Measurements from ENCODE around the gene SLC25A22. TPM values are rescaled to one million over a fixed set of nuclear protein-coding genes. Genes with fewer than 3 reads are reported as not detected.

The SLC25A22 gene
- total and polyA plus RNA-seq, 4 experiments from 2014 or later, result 9.4 to 24.1 (median 18.7) TPM

DNA sequence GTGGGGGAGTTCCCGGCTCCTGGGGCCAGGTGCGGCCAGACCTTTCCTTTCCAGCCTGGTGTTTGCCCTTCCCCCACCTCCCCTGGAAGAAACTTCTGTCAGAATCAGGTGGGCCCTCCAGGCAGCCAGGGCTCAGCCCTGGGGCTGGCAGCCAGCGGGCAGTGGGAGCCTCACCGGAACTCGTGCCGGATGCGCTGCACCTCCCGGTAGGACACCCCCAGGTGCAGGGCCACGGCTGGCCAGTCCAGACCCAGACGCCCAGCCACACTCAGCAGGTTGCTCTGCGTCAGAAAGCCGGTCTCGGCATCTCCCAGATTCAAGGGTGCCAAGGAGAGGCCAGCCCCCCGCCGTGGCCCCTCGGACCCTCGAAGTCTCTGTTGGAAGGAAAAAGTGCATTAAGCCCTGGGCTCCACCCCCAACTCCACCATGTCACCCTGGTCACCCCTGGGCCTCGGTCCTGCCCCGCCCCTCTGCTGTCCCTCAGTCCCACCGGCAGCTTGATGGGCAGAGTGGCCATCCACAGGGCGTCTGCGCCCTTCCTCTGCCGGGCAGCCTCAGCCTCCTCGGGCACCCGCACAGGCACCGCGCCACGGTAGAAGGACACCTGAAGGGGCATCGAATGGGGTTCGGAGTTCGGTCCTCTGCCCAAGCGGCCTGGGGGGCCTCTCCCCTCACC lies 1.7 kb upstream of the SLC25A22 start:
- no peaks in the 10 kb centered on the region for H3K27me3 Mint-ChIP-seq
- DNase-seq, result no peak
- peaks cover 40% of the 10 kb centered on the region for H3K4me1 ChIP-seq (ENCODE audit: insufficient read depth, low read length)
- ChIA-PET CTCF (ENCODE audit: partially characterized antibody) (interaction anchor here (1.1 kb wide), 1 partner anchor 7 kb away, joined by 4 read pairs; no protein-coding TSS in a partner anchor), POLR2A (ENCODE audit: partially characterized antibody) (interaction anchor here (1.3 to 5.1 kb wide), 3 partner anchors 9 to 74 kb away, joined by 5 to 30 read pairs (median 7); partner anchors contain the start of genes PNPLA2 and RPLP2)
- H3K4me1 Mint-ChIP-seq, result peaks cover 5 to 24% (median 12%) of the 10 kb centered on the region in 4 donors
- no peak overlapping the region for H3K4me3 ChIP-seq (ENCODE audit: low read length in 2 of 2)
- H3K36me3 Mint-ChIP-seq, result peaks cover 0 to 8% of the 10 kb centered on the region in 2 donors
- H3K4me3 Mint-ChIP-seq, result peak overlapping the region in 1 of 8 donors; percentile 44
- intact Hi-C loops (cut with micrococcal nuclease), result loop anchor here (5.0 kb wide), 3 partner anchors 37 to 242 kb away; partner anchors contain the start of gene AP2A2
- no peak overlapping the region for H3K27ac ChIP-seq (ENCODE audit: low read depth, low read length)
- no peaks in the 10 kb centered on the region for H3K9me3 Mint-ChIP-seq
- no peak overlapping the region for H3K27ac Mint-ChIP-seq
- H3K36me3 ChIP-seq (ENCODE audit: insufficient read depth, low read length), result peaks cover under 1% of the 10 kb centered on the region
- no peaks in the 10 kb centered on the region for H3K27me3 ChIP-seq (ENCODE audit: insufficient read depth, low read length)
- H3K9me3 ChIP-seq (ENCODE audit: control insufficient read depth in 1 of 2, low read length in 2 of 2), result no peaks in the 10 kb centered on the region

DNA sequence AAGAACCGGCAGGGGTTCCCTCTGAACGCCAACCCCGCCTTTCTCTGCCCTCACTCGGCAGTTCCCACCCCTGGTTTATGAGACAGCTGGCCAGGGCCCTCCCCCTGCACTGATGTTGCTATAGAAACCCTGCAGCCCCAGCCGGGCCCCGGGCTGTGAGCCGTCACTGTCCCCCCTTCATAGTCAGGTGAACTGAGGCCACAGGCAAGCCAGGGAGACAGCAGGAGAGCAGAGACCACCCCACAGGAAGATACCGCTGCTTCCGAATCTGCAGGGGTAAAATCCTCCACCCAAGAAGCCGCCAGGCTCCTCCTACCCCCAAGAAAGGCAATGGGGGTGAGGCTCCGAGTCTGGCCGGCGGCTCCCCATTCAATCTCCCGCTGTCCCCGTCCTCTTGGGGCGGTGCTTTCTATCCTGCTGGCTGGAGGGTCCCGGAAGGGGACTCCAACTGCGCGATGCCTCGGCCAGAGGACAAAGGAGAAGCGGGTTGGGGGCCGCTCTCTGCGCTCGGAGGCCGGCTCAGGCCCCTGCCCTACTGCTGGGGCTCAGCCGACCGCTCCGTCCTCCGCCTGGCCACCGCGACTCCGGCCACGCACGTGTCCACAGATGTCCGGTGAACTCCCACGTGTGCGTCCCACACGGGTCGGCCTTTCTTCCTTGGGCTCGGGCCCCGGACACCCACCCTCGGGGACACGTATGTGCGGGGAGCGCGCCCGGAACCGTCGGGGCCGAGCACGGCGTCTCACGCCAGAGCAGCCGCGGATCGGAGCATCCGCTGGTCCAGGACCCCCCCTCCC lies 587 bp downstream of the SLC25A22 start:
- Histone ChIP-seq H3K27ac (ENCODE audit: low read depth, low read length) (peak overlapping the region; percentile 86), H3K9me3 (ENCODE audit: control insufficient read depth in 1 of 2, low read length in 2 of 2) (no peaks in the 10 kb centered on the region), H3K4me3 (ENCODE audit: low read length in 2 of 2) (peak overlapping the region; percentile 73 to 91), H3K36me3 (ENCODE audit: insufficient read depth, low read length) (peaks cover 12% of the 10 kb centered on the region), H3K4me1 (ENCODE audit: insufficient read depth, low read length) (peaks cover 32% of the 10 kb centered on the region), H3K27me3 (ENCODE audit: insufficient read depth, low read length) (no peaks in the 10 kb centered on the region)
- peak overlapping the region; percentile 93 to 96 (median 94) for H3K27ac Mint-ChIP-seq
- ChIA-PET CTCF (ENCODE audit: partially characterized antibody) (interaction anchor here (1.0 to 2.7 kb wide), 3 partner anchors 13 to 21 kb away, joined by 3 to 9 read pairs (median 4); partner anchors contain the start of gene PNPLA2), POLR2A (ENCODE audit: partially characterized antibody) (interaction anchor here (1.0 to 5.1 kb wide), 13 partner anchors 8 to 291 kb away, joined by 3 to 30 read pairs (median 5); partner anchors contain the start of genes DEAF1, GATD1, PHRF1 and PIDD1)
- H3K36me3 Mint-ChIP-seq, result peaks cover 0 to 10% of the 10 kb centered on the region in 2 donors
- H3K4me1 Mint-ChIP-seq, result peaks cover 5 to 19% (median 10%) of the 10 kb centered on the region in 4 donors
- H3K4me3 Mint-ChIP-seq, result peak overlapping the region; percentile 86 to 97 (median 91)
- peak; percentile 71 to 93 (median 75) for DNase-seq
- intact Hi-C loops (cut with micrococcal nuclease), result loop anchor here (1.0 to 5.0 kb wide), 8 partner anchors 8 to 263 kb away; partner anchors contain the start of genes AP2A2, GATD1, HRAS and PIDD1
- peaks cover 0 to 1% (median 0%) of the 10 kb centered on the region in 8 donors for H3K9me3 Mint-ChIP-seq
- no peaks in the 10 kb centered on the region for H3K27me3 Mint-ChIP-seq

DNA sequence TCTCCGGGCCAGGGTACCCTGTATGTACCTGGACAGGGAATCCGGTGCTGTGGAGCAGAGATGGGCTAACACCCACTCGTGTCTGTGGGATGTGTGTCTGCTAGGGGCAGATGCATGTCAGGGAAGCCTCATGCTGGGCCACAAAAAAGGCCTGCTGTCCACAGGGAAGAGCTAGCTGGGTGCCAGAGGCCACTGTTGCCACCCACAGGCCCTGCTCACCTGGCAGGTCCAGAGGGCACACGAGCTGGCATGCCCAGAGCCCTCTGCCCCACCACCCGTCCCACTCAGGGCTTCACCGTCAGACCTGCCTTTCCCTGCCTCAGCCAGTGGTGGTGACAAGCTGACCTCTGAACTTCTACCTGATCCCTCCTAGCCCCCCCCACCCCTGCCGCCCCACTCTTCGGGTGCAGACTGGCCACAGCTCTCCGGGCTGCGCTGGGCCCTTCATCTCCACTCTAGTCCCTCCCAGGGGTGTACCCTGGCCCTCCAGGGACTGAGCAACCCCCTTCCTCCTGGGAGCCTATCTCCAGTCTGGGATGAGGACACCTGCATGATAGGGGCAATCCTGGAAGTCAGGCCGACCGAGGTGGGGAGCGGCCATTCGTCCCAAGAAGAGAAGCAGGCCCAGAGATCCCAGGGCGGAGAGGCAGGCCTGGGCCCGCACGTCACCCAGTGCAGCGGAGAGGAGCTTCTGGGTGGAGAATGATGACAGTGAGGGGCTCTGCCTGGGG lies 1.4 kb downstream of the SLC25A22 start:
- CTCF ChIA-PET (ENCODE audit: partially characterized antibody), result interaction anchor here (1.7 to 2.7 kb wide), 2 partner anchors 14 to 22 kb away, joined by 4 to 9 read pairs; partner anchors contain the start of gene PNPLA2
- peak overlapping the region; percentile 86 for H3K27ac ChIP-seq (ENCODE audit: low read depth, low read length)
- intact Hi-C loops (cut with micrococcal nuclease), result loop anchor here (1.0 to 5.0 kb wide), 7 partner anchors 9 to 262 kb away; partner anchors contain the start of genes AP2A2, HRAS and PIDD1

GRCh38 chr11:795634-796564 lies 2.2 kb downstream of the SLC25A22 start:
- Histone ChIP-seq H3K4me3 (ENCODE audit: low read length in 2 of 2) (peak overlapping the region; percentile 73 to 91), H3K27ac (ENCODE audit: low read depth, low read length) (peak overlapping the region; percentile 86), H3K4me1 (ENCODE audit: insufficient read depth, low read length) (peaks cover 32% of the 10 kb centered on the region), H3K9me3 (ENCODE audit: control insufficient read depth in 1 of 2, low read length in 2 of 2) (no peaks in the 10 kb centered on the region), H3K36me3 (ENCODE audit: insufficient read depth, low read length) (peaks cover 12% of the 10 kb centered on the region), H3K27me3 (ENCODE audit: insufficient read depth, low read length) (no peaks in the 10 kb centered on the region)
- H3K4me1 Mint-ChIP-seq, result peaks cover 5 to 19% (median 10%) of the 10 kb centered on the region in 4 donors
- H3K4me3 Mint-ChIP-seq, result peak overlapping the region; percentile 86 to 97 (median 91)
- DNase-seq, result peak; percentile 72 to 89 (median 76)
- H3K9me3 Mint-ChIP-seq, result peaks cover 0 to 1% (median 0%) of the 10 kb centered on the region in 8 donors
- intact Hi-C loops (cut with micrococcal nuclease), result loop anchor here (1.0 to 5.0 kb wide), 5 partner anchors 34 to 261 kb away; partner anchors contain the start of genes AP2A2 and HRAS
- H3K36me3 Mint-ChIP-seq, result peaks cover 0 to 13% of the 10 kb centered on the region in 2 donors
- POLR2A ChIA-PET (ENCODE audit: partially characterized antibody), result interaction anchor here (0.6 to 5.1 kb wide), 13 partner anchors 8 to 230 kb away, joined by 3 to 30 read pairs (median 6); partner anchors contain the start of genes DEAF1, GATD1, PHRF1 and PIDD1
- H3K27me3 Mint-ChIP-seq, result no peaks in the 10 kb centered on the region
- CTCF ChIA-PET (ENCODE audit: partially characterized antibody), result interaction anchor here (1.1 to 2.7 kb wide), 3 partner anchors 13 to 30 kb away, joined by 3 to 9 read pairs (median 4); partner anchors contain the start of gene PNPLA2
- peak overlapping the region; percentile 93 to 96 (median 94) for H3K27ac Mint-ChIP-seq

More for the DNA sequence above, 1.4 kb downstream of the SLC25A22 start:
- no peaks in the 10 kb centered on the region for H3K9me3 ChIP-seq (ENCODE audit: control insufficient read depth in 1 of 2, low read length in 2 of 2)
- peak overlapping the region; percentile 93 to 96 (median 94) for H3K27ac Mint-ChIP-seq
- H3K4me3 ChIP-seq (ENCODE audit: low read length in 2 of 2), result peak overlapping the region; percentile 73 to 91
- peaks cover 12% of the 10 kb centered on the region for H3K36me3 ChIP-seq (ENCODE audit: insufficient read depth, low read length)
- H3K27me3 ChIP-seq (ENCODE audit: insufficient read depth, low read length), result no peaks in the 10 kb centered on the region
- no peak for DNase-seq
- H3K4me1 ChIP-seq (ENCODE audit: insufficient read depth, low read length), result peaks cover 32% of the 10 kb centered on the region
- H3K4me3 Mint-ChIP-seq, result peak overlapping the region; percentile 86 to 97 (median 91)
- POLR2A ChIA-PET (ENCODE audit: partially characterized antibody), result interaction anchor here (1.0 to 5.1 kb wide), 14 partner anchors 8 to 290 kb away, joined by 3 to 30 read pairs (median 6); partner anchors contain the start of genes DEAF1, GATD1, PHRF1 and PIDD1
- peaks cover 0 to 1% (median 0%) of the 10 kb centered on the region in 8 donors for H3K9me3 Mint-ChIP-seq
- peaks cover 5 to 19% (median 10%) of the 10 kb centered on the region in 4 donors for H3K4me1 Mint-ChIP-seq
- H3K36me3 Mint-ChIP-seq, result peaks cover 0 to 10% of the 10 kb centered on the region in 2 donors
- H3K27me3 Mint-ChIP-seq, result no peaks in the 10 kb centered on the region

GRCh38 chr11:794766-795633 lies 3.1 kb downstream of the SLC25A22 start:
- Mint-ChIP-seq H3K27me3 (no peaks in the 10 kb centered on the region), H3K4me1 (peaks cover 5 to 19% (median 10%) of the 10 kb centered on the region in 4 donors), H3K9me3 (peaks cover 0 to 1% (median 0%) of the 10 kb centered on the region in 8 donors), H3K36me3 (peaks cover 0 to 13% of the 10 kb centered on the region in 2 donors), H3K4me3 (peak overlapping the region in 7 of 8 donors; percentile 49 to 92 (median 75)), H3K27ac (peak overlapping the region in 1 of 7 donors; percentile 48)
- POLR2A ChIA-PET (ENCODE audit: partially characterized antibody), result interaction anchor here (0.8 to 5.1 kb wide), 9 partner anchors 9 to 47 kb away, joined by 3 to 30 read pairs (median 6); partner anchors contain the start of genes GATD1, PNPLA2, RPLP2 and TALDO1
- Histone ChIP-seq H3K36me3 (ENCODE audit: insufficient read depth, low read length) (peaks cover 12% of the 10 kb centered on the region), H3K4me1 (ENCODE audit: insufficient read depth, low read length) (peaks cover 32% of the 10 kb centered on the region), H3K27me3 (ENCODE audit: insufficient read depth, low read length) (no peaks in the 10 kb centered on the region), H3K9me3 (ENCODE audit: control insufficient read depth in 1 of 2, low read length in 2 of 2) (no peaks in the 10 kb centered on the region), H3K27ac (ENCODE audit: low read depth, low read length) (peak overlapping the region; percentile 86), H3K4me3 (ENCODE audit: low read length in 2 of 2) (peak overlapping the region in 1 of 2 donors; percentile 91)
- intact Hi-C loops (cut with micrococcal nuclease), result loop anchor here (5.0 kb wide), 3 partner anchors 33 to 238 kb away; partner anchors contain the start of gene AP2A2
- CTCF ChIA-PET (ENCODE audit: partially characterized antibody), result interaction anchor here (1.1 to 2.7 kb wide), 2 partner anchors 12 to 29 kb away, joined by 3 to 9 read pairs; no protein-coding TSS in a partner anchor
- no peak for DNase-seq

All from CD4-positive, alpha-beta memory T cell (primary cell).